Effector memory CD4-positive, alpha-beta T cell (primary cell): ENCODE data around the gene EFNA1.

Experiments used
- DNase-seq, 3 donors: peaks; one replicate each; pipeline ENCODE4 v3.0.0-alpha.2; 2020
- H3K27ac ChIP-seq: 2 replicates; pipeline ENCODE4 v1.7.0; 2013; ENCODE audit warnings: mild to moderate bottlenecking, low read length, moderate library complexity; ENCODE audit not compliant: insufficient read depth, poor library complexity, severe bottlenecking
- H3K27me3 ChIP-seq: replicated peaks from 2 replicates; pipeline ENCODE4 v1.7.0; 2013; ENCODE audit warnings: mild to moderate bottlenecking, low read length; ENCODE audit not compliant: insufficient read depth, control insufficient read depth, poor library complexity, severe bottlenecking
- H3K36me3 ChIP-seq: 2 replicates; pipeline ENCODE4 v1.7.0; 2013; ENCODE audit warnings: mild to moderate bottlenecking, low read length, moderate library complexity; ENCODE audit not compliant: control insufficient read depth, insufficient read depth
- H3K4me1 ChIP-seq: 2 replicates; pipeline ENCODE4 v1.7.0; 2013; ENCODE audit warnings: low read length, mild to moderate bottlenecking; ENCODE audit not compliant: control insufficient read depth, insufficient read depth, poor library complexity, severe bottlenecking
- H3K4me3 ChIP-seq: 2 replicates; pipeline ENCODE4 v1.7.0; 2013; ENCODE audit warnings: low read length, low read depth, mild to moderate bottlenecking; ENCODE audit not compliant: insufficient read depth, poor library complexity, severe bottlenecking
- H3K9me3 ChIP-seq: 2 replicates; pipeline ENCODE4 v1.7.0; 2013; ENCODE audit warnings: mild to moderate bottlenecking, low read length, moderate library complexity; ENCODE audit not compliant: control insufficient read depth

Gene EFNA1

DNA sequence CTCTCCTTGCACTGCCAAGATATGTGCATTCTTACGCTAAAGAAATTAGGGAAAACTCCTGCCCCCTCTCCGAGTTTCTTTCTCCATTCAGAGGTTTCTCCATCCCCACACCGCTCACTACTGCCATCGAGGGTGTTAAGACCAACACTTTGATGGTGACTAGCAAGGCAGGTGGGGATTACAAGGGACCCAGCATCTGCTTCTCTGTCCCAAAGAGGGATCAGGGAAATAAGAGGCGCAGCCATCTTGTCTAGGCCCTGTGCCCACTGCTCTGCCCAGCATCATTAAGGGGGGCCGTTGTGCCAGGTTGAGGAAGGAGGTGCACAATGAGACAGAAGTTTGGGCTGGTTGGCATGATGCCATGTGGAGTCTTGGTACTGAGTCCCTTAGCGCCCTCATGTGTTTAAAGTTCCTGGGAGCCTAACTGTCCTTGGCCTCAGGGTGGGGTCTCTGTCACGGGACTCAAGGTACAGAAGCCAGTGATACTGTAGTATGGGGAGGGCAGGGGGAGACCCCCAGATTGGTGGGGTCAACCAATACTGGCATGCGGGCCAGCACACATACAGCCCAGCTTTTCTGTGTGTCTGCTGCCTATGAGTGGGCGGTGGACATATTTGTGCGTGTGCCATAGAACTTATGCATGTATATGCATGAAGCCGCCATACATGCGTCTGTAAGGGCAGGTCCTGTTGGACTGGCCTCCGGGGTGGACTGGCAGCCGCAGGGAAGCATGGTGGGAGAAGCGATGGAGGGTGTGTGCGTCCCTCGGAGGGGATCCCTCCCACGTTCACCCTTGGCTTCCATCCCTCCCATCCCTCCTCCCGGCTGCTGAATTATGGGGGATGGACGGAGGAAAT, 43.6 kb upstream of the EFNA1 start:
- Histone ChIP-seq H3K9me3 (no peaks in the 10 kb centered on the region), H3K27ac (no peak overlapping the region), H3K36me3 (no peaks in the 10 kb centered on the region), H3K4me3 (peak overlapping the region; percentile 75), H3K4me1 (peaks cover 61% of the 10 kb centered on the region), H3K27me3 (peaks cover 42% of the 10 kb centered on the region)
- no peak for DNase-seq

DNA sequence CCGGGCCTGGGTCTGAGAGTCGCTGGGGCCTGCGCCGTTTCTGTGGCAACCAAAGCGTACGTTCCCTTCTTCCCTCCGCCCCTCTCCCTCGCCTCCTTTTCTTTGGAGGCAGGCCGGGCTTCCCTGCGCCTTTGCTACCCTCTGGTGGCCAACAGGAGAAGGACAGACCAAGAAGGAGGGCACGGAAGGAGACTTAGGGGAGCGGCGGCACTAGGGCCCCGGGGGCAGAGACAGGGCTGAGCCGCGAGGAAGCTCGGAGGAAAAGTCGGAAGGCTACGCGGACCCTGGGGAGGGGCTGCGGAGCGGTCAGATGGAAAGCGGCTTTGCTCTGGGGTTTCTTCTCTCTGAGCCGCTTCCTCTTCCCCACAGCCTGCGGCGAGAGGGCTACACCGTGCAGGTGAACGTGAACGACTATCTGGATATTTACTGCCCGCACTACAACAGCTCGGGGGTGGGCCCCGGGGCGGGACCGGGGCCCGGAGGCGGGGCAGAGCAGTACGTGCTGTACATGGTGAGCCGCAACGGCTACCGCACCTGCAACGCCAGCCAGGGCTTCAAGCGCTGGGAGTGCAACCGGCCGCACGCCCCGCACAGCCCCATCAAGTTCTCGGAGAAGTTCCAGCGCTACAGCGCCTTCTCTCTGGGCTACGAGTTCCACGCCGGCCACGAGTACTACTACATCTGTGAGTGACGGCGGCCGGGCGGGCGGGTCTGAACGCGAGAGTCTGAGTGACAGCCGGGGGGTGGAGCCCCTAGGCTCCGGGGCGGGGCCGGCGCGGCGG, 42.8 kb upstream of the EFNA1 start:
- Histone ChIP-seq H3K4me3 (peak overlapping the region; percentile 75), H3K36me3 (no peaks in the 10 kb centered on the region), H3K27ac (peak overlapping the region; percentile 72), H3K4me1 (peaks cover 53% of the 10 kb centered on the region), H3K9me3 (no peaks in the 10 kb centered on the region), H3K27me3 (peaks cover 42% of the 10 kb centered on the region)
- DNase-seq, result peak; percentile 72 to 85 (median 83)

GRCh38 chr1:155085504-155086127, 42.1 kb upstream of the EFNA1 start:
- peak; percentile 72 to 73 (median 73) for DNase-seq
- peaks cover 46% of the 10 kb centered on the region for H3K4me1 ChIP-seq
- no peaks in the 10 kb centered on the region for H3K36me3 ChIP-seq
- no peaks in the 10 kb centered on the region for H3K9me3 ChIP-seq
- peaks cover 35% of the 10 kb centered on the region for H3K27me3 ChIP-seq
- peak overlapping the region; percentile 72 for H3K27ac ChIP-seq
- peak overlapping the region; percentile 75 for H3K4me3 ChIP-seq

DNA sequence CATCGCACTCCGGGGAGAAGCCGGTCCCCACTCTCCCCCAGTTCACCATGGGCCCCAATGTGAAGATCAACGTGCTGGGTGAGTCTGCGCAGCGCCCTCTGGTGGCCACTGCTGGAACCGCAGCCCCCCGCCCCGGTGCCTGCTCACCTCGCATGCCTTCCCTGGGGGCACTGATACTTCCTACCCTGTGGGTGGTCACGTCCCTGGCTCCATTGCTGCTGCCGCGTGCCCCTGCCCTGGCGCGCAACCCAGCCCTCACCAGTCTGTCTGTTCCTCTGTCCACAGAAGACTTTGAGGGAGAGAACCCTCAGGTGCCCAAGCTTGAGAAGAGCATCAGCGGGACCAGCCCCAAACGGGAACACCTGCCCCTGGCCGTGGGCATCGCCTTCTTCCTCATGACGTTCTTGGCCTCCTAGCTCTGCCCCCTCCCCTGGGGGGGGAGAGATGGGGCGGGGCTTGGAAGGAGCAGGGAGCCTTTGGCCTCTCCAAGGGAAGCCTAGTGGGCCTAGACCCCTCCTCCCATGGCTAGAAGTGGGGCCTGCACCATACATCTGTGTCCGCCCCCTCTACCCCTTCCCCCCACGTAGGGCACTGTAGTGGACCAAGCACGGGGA, 41.4 kb upstream of the EFNA1 start:
- H3K27me3 ChIP-seq, result peaks cover 29% of the 10 kb centered on the region
- no peaks in the 10 kb centered on the region for H3K36me3 ChIP-seq
- H3K4me3 ChIP-seq, result no peak overlapping the region
- peak; percentile 65 to 69 (median 66) for DNase-seq
- peak overlapping the region; percentile 72 for H3K27ac ChIP-seq
- H3K9me3 ChIP-seq, result no peaks in the 10 kb centered on the region
- H3K4me1 ChIP-seq, result peaks cover 40% of the 10 kb centered on the region

- H3K4me3 ChIP-seq, result no peak overlapping the region
- no peak for DNase-seq
- H3K27me3 ChIP-seq, result peaks cover 22% of the 10 kb centered on the region
- H3K27ac ChIP-seq, result no peak overlapping the region
- H3K9me3 ChIP-seq, result no peaks in the 10 kb centered on the region
- peaks cover 36% of the 10 kb centered on the region for H3K4me1 ChIP-seq
- H3K36me3 ChIP-seq, result no peaks in the 10 kb centered on the region
These were observed 40.7 kb upstream of the EFNA1 start for GRCh38 chr1:155086856-155087535.

DNA sequence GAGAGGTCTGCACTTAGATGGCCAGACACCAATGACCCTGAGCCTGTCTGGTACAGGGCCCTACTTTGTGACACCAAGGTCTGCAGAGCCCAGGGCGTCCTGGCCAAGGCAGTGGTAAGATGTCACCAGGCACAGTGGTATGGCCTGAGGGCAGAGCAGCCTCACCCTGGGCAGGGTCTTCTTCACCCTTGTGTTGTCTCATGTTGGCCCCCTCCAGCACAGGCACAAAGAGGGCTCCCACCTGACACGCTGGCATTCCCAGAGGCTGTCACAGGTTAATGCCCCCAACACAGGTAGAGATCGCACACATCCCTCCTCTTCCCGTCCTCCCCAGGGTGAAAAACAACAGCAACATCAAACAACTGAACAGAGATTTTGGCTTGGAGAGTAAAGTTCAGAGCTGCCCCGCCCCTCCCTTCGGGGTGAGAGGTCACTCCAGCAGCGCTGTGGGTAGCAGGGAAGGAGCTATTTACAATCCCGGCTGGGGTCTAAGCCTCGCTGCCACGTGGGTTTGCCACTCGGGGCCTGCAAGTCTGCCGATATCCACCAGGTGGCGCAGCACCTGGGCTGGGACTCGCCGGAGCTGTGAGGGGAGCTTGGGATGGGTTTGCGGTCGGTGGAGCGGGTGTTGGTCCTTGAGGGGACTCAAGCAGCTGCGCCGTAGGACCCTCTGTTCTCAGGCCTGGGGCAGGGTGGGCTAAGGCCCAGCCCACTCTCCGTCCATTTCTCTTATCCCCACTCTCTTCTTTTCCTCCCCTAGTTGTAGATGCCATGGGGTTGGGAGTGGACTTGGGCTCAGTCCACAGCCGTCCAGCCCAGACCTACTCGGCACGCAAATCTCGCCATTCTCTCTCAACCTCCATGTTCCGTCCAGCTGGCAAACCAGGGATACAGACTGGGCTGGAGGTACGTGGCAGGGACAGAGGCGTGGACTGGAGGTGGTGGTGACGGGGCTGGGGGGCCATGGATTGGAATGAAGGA, 36.3 kb upstream of the EFNA1 start:
- peaks cover 5% of the 10 kb centered on the region for H3K4me1 ChIP-seq
- H3K36me3 ChIP-seq, result no peaks in the 10 kb centered on the region
- no peak overlapping the region for H3K27ac ChIP-seq
- no peak overlapping the region for H3K4me3 ChIP-seq
- H3K27me3 ChIP-seq, result no peaks in the 10 kb centered on the region
- no peaks in the 10 kb centered on the region for H3K9me3 ChIP-seq
- DNase-seq, result peak; percentile 52 to 73 (median 69)

- DNase-seq, result no peak
- Histone ChIP-seq H3K4me3 (no peak overlapping the region), H3K9me3 (no peaks in the 10 kb centered on the region), H3K36me3 (no peaks in the 10 kb centered on the region), H3K27me3 (no peaks in the 10 kb centered on the region), H3K4me1 (peaks cover 4% of the 10 kb centered on the region), H3K27ac (no peak overlapping the region)
These were observed 35.5 kb upstream of the EFNA1 start for GRCh38 chr1:155092131-155092530.

DNA sequence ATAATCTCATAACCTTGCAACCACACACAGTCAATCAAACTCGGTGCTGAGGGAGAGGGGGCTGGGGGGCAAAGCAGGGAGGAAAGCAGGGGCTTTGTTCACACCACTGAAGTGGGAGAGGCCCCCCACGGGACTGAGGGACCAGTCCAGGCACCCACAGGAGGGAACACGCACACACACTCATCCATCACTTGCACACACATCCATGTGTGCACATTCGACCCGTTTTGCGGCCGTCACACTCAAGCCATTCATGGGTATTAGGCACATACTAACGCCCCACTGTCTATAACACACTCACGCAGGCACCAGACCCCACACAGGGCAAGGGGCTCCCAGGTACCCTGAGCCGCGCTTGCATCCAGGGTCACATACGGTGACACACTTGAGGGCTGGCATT, 35.0 kb upstream of the EFNA1 start:
- no peaks in the 10 kb centered on the region for H3K9me3 ChIP-seq
- no peak overlapping the region for H3K27ac ChIP-seq
- no peak for DNase-seq
- no peaks in the 10 kb centered on the region for H3K27me3 ChIP-seq
- H3K36me3 ChIP-seq, result no peaks in the 10 kb centered on the region
- no peak overlapping the region for H3K4me3 ChIP-seq
- H3K4me1 ChIP-seq, result peaks cover 4% of the 10 kb centered on the region
